Heart right ventricle (tissue), 16 donors: ENCODE data around the gene ZNF106. TPM values are rescaled to one million over a fixed set of nuclear protein-coding genes. Genes with fewer than 3 reads are reported as not detected.

ENCODE experiments used
- ATAC-seq, 8 donors: fragments of 200-7000 bp; cut with Tn5 transposase; one replicate each; pipeline ENCODE4 v1.9.1; 2020; ENCODE audit warnings: mild to moderate bottlenecking in 8 of 8, moderate library complexity in 8 of 8, moderate number of reproducible peaks in 1 of 8
- DNase-seq, 2 donors: peaks; one replicate each; pipeline ENCODE4 v3.0.0-alpha.2; 2020
- H3K27ac ChIP-seq, 10 donors: fragments of 200-600 bp; sonication (generic) in 2 of 10; one replicate each; pipeline versions ENCODE4 v1.5.0 to v1.8.0; 2020 to 2022; ENCODE audit warnings: mild to moderate bottlenecking in 3 of 10
- H3K27me3 ChIP-seq, 7 donors: fragments of 200-600 bp; one replicate each; pipeline ENCODE4 v1.8.0; 2021 to 2022; ENCODE audit warnings: mild to moderate bottlenecking in 2 of 7
- H3K36me3 ChIP-seq, 9 donors: fragments of 200-600 bp; sonication (generic) in 1 of 9; one replicate each; pipeline versions ENCODE4 v1.5.0 to v1.8.0; 2020 to 2022; ENCODE audit warnings: mild to moderate bottlenecking in 2 of 9
- H3K4me1 ChIP-seq, 9 donors: fragments of 200-600 bp; sonication (generic) in 1 of 9; one replicate each; pipeline versions ENCODE4 v1.5.0 to v1.8.0; 2020 to 2022; ENCODE audit warnings: mild to moderate bottlenecking in 4 of 9
- H3K4me3 ChIP-seq, 10 donors: fragments of 200-600 bp; sonication (generic) in 2 of 10; one replicate each; pipeline versions ENCODE4 v1.5.0 to v1.8.0; 2020 to 2022; ENCODE audit warnings: mild to moderate bottlenecking in 7 of 10, moderate library complexity in 2 of 10
- H3K9me3 ChIP-seq, 11 donors: fragments of 200-600 bp in 10 of 11; sonication (generic) in 2 of 11; one replicate each; pipeline versions ENCODE4 v1.5.0 to v1.8.0; 2013 to 2022; ENCODE audit warnings: mild to moderate bottlenecking in 2 of 11, control low read depth in 1 of 11, moderate library complexity in 1 of 11
- WGBS, 2 donors: extraction: QIAGEN DNeasy Blood & Tissue Kit; methylation state at CpG; one replicate each; pipeline ENCODE4 v1.1.7; 2013; ENCODE audit warnings: inconsistent platforms in 1 of 2; 5-methylcytosine and 5-hydroxymethylcytosine counted together
- intact Hi-C, 10 donors: fragments of 100-400 bp; cut with DNase I; formaldehyde crosslinking; loops; one replicate each; pipeline versions ENCODE4 v1.11.1 to v1.14.2; 2022
- polyA plus RNA-seq, 2 donors: library from polyadenylated mRNA; stranded (reverse); fragments of 200-250 nt; gene quantifications; one replicate each; pipeline ENCODE4 v1.2.3, GENCODE V29; 2013
- total RNA-seq, 10 donors: library from RNA; stranded (reverse); fragmentation: NEBNext Ultra II Directional in 3 of 10; extraction: Animal tissue kit (Norgen Biotek cat#: 25700) in 3 of 10; gene quantifications; one replicate each; pipeline versions ENCODE4 v1.2.1 to v1.2.4, GENCODE V29; 2021 to 2023
- TF ChIP-seq, protein P1 (sequence below), 9 donors: fragments of 200-600 bp; sonication (generic) in 2 of 9; IDR thresholded peaks; one replicate each; pipeline versions ENCODE4 v1.5.0 to v1.8.0; 2021 to 2022; ENCODE audit warnings: antibody characterized with exemption in 9 of 9, mild to moderate bottlenecking in 5 of 9, moderate library complexity in 1 of 9
- donor health status: Arrhythmogenic right ventricular cardiomyopathy.
- donor health status: ischemic (EF 13 %, LVEDD 7.1; RV severe dilation, severe dysfunction).
- donor health status: healthy with polysubstance abuse.
- donor health status: DM: no; HTN: yes; CAD: no.
- donor health status: DM: no; HTN: no; CAD: no.
- donor health status: ischemic (EF 25% LVEDD 6.9; RV normal size, moderate dysfunction).
- donor health status: ischemic (EF 25% LVEDD 5.7; RV mildly dilated, moderate dysfunction).
- donor health status: healthy.
- donor health status: DM: yes; HTN: yes; CAD: no.
- donor health status: Ischemic cardiomyopathy.
- donor health status: ischemic (EF 35%, LVEDD 5.7; RV mildly dilated, moderate dysfunction).
- donor health status: nonischemic (EF 11% LVEDD 7.7; RV severe dilation, severe dysfunction).
- donor health status: DM: yes; HTN: yes; CAD: no.
- donor health status: PGD.
- donor health status: ischemic (EF 29% LVEDD 5.4; RV normal size, mild dysfunction).
- donor health status: nonischemic (EF 23%, LVEDD 6.1; RV moderate dilation, normal function).

Gene ZNF106
- total and polyA plus RNA-seq, 12 donors, result 52.6 to 945 (median 720) TPM

DNA sequence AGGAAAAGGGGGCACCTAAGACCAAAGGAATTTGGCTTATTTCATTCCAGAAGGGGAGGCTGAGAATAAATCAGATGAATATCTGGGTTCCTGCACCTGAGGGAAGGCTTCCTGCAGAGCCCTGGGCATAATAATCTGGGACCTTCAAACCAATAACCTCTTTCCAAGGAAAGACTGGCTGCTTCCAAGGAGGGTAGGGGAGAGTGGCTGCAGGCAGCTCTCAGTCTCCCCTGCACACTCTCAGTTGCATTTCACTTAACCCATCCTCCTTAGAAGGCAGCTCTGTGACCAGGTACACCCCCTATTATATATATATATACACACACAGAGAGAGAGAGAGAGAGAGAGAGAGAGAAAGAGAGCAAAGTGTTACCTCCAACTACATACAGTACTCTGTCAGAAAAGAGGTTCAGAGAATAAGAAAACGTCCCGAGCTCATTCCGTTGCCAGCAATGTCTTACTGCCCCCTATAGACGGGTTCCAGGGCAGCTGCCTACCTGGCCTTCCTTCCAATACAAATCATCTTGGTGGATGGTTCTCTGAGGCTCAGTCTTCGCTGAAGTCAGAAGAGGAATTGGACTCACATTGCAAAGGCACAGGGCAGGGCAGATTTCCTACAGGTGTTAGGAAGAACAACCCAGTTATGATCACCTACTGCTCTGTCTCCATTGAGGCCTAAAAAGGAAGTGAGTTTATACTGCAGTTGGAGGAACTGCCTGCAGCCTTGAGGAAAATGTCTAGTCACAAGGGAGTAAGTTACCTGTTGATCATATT, 105.5 kb downstream of the ZNF106 start:
- no peak overlapping the region for H3K4me3 ChIP-seq
- DNase-seq (no peak), ATAC-seq (peak in 6 of 8 donors; percentile 41 to 68 (median 59))
- H3K4me1 ChIP-seq, result peaks cover 0 to 41% (median 15%) of the 10 kb centered on the region in 9 donors
- no peaks in the 10 kb centered on the region for H3K27me3 ChIP-seq
- intact Hi-C loops, result loop anchor here in 1 of 10 donors (10.0 kb wide), 1 partner anchor 79 kb away; no protein-coding TSS in a partner anchor
- H3K36me3 ChIP-seq, result peaks cover 0 to 25% (median 0%) of the 10 kb centered on the region in 9 donors
- 22 to 37% methylated on average over 5 of the region's 5 CpGs for WGBS, 2 donors
- H3K27ac ChIP-seq, result peak overlapping the region in 7 of 10 donors; percentile 20 to 79 (median 57)
- TF ChIP-seq, protein P1, sequence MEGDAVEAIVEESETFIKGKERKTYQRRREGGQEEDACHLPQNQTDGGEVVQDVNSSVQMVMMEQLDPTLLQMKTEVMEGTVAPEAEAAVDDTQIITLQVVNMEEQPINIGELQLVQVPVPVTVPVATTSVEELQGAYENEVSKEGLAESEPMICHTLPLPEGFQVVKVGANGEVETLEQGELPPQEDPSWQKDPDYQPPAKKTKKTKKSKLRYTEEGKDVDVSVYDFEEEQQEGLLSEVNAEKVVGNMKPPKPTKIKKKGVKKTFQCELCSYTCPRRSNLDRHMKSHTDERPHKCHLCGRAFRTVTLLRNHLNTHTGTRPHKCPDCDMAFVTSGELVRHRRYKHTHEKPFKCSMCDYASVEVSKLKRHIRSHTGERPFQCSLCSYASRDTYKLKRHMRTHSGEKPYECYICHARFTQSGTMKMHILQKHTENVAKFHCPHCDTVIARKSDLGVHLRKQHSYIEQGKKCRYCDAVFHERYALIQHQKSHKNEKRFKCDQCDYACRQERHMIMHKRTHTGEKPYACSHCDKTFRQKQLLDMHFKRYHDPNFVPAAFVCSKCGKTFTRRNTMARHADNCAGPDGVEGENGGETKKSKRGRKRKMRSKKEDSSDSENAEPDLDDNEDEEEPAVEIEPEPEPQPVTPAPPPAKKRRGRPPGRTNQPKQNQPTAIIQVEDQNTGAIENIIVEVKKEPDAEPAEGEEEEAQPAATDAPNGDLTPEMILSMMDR (IDR thresholded peaks at IDR 0.05), result peak; percentile 28 to 68 (median 56)
- H3K9me3 ChIP-seq, result no peaks in the 10 kb centered on the region

DNA sequence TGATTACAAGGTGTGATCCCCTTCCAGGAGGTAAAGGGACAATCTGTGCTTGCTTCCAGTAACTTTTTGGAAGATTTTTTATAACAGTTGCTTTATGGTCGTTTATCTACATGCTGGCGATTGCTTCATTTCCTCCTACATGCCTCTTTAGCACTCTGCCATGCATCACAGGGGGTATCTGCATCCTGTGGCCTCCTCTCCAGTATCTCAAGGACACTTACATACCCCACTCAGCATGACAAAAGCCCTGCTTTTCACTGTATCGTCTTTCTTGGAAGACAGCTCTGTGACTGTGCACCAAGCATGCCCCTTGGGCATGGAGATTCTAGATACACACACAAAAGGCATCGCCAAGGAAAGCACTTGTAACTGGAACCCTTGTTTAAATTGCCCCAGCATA, 106.3 kb downstream of the ZNF106 start:
- no peak overlapping the region for H3K4me3 ChIP-seq
- peaks cover 0 to 41% (median 15%) of the 10 kb centered on the region in 9 donors for H3K4me1 ChIP-seq
- 71 to 74% methylated on average over 4 of the region's 4 CpGs for WGBS, 2 donors
- ATAC-seq, result no peak
- no peaks in the 10 kb centered on the region for H3K9me3 ChIP-seq
- peaks cover 0 to 25% (median 0%) of the 10 kb centered on the region in 9 donors for H3K36me3 ChIP-seq
- H3K27me3 ChIP-seq, result no peaks in the 10 kb centered on the region
- no peak overlapping the region for H3K27ac ChIP-seq
- TF ChIP-seq, protein P1 (IDR thresholded peaks at IDR 0.05), result no peak
- intact Hi-C loops, result loop anchor here in 1 of 10 donors (10.0 kb wide), 1 partner anchor 80 kb away; no protein-coding TSS in a partner anchor
- no peak for DNase-seq

DNA sequence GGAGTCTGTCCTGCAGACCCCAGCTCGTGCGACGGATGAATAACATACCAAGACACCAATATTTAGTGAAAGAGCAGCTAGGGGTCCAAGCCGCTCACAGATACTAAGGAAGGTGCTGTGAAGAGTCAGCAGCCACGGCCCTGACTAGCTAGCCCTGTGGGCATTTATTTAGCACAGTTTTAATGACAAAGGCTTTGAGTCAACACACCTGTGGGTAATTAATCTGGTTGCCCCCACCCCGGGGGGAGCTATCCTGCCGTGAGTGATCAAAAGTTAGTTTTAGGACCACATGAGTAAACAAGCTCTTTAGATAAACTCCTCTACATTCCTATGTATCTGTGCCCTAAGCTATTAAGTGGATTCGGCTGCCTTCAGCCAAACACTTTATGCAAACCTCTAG, 112.9 kb downstream of the ZNF106 start:
- H3K27ac ChIP-seq, result no peak overlapping the region

DNA sequence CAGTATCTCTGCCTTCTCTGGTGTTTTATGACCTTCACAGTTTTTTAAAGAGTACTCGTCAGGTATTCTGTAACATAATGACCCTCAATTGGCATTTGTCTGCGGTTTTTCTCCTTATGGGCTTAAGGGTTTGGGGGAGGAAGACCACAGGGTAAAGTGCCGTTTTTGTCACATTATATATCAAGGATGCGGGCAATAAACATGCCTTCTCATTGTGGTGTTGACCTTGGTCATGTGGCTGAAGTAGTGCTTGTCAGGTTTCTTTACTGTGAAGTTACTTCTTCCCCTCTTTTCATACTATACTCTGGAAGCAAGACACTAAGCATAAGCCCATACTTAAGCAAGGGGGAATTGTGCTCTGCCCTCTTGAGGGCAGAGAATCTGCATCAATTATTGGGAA, 115.0 kb downstream of the ZNF106 start:
- Histone ChIP-seq H3K9me3 (peaks cover 0 to 18% (median 0%) of the 10 kb centered on the region in 11 donors), H3K27me3 (no peaks in the 10 kb centered on the region), H3K4me1 (peaks cover 0 to 12% (median 4%) of the 10 kb centered on the region in 9 donors), H3K27ac (no peak overlapping the region), H3K36me3 (no peaks in the 10 kb centered on the region), H3K4me3 (no peak overlapping the region)
- WGBS, 2 donors, result 87 to 89% methylated on average over 4 of the region's 4 CpGs
- TF ChIP-seq, protein P1 (IDR thresholded peaks at IDR 0.05), result no peak
- ATAC-seq, result no peak
- DNase-seq, result no peak
- intact Hi-C loops, result loop anchor here in 1 of 10 donors (5.0 kb wide), 1 partner anchor 44 kb away; no protein-coding TSS in a partner anchor

More for the DNA sequence above, 112.9 kb downstream of the ZNF106 start:
- intact Hi-C loops, result loop anchor here in 1 of 10 donors (5.0 kb wide), 1 partner anchor 46 kb away; no protein-coding TSS in a partner anchor
- TF ChIP-seq, protein P1 (IDR thresholded peaks at IDR 0.05), result no peak
- Histone ChIP-seq H3K27me3 (no peaks in the 10 kb centered on the region), H3K4me1 (peaks cover 0 to 11% (median 4%) of the 10 kb centered on the region in 9 donors), H3K9me3 (peaks cover 0 to 18% (median 0%) of the 10 kb centered on the region in 11 donors), H3K4me3 (no peak overlapping the region), H3K36me3 (no peaks in the 10 kb centered on the region)
- 87 to 92% methylated on average over 8 of the region's 8 CpGs for WGBS, 2 donors
- no peak for ATAC-seq
- no peak for DNase-seq
